CD4-positive, alpha-beta T cell treated with Interferon alpha-2 for 1 hour (primary cell): Measurements from ENCODE around the gene RIPPLY3.

Source experiments
- DNase-seq, 2 donors: peaks; one replicate each; pipeline ENCODE4 v3.0.0-alpha.2; 2020 to 2022

The RIPPLY3 gene

GRCh38 chr21:37064841-37065240 is 58.3 kb downstream of the RIPPLY3 start:
- no peak for DNase-seq

GRCh38 chr21:37065561-37066177 is 59.2 kb downstream of the RIPPLY3 start:
- DNase-seq: no peak
